Cardiac fibroblast (primary cell): Measurements from ENCODE around the gene SPAG8.

Source experiments
- DNase-seq, 2 donors: peaks; one replicate each; pipeline versions ENCODE4 v3.0.0 to v3.0.0-alpha.2; 2010; ENCODE audit warnings: low read depth in 2 of 2
- H3K4me3 ChIP-seq, 2 donors: replicated peaks in 1 of 2; 1 replicate in 1 of 2; 2 replicates in 1 of 2; pipeline ENCODE4 v1.5.1; 2011; ENCODE audit warnings: low read depth in 2 of 2, low read length in 2 of 2, mild to moderate bottlenecking in 2 of 2, moderate library complexity in 1 of 2
- CTCF ChIP-seq: IDR thresholded peaks from one replicate; pipeline ENCODE4 v1.5.1; 2011; ENCODE audit warnings: low read depth, mild to moderate bottlenecking, low read length, inconsistent platforms

SPAG8 gene

GRCh38 chr9:35767458-35767857, 44.6 kb downstream of the SPAG8 start:
- H3K4me3 ChIP-seq, result no peak overlapping the region
- DNase-seq, result no peak
- no peak for TF ChIP-seq CTCF

- no peak overlapping the region for H3K4me3 ChIP-seq
- no peak for DNase-seq
- no peak for TF ChIP-seq CTCF
Measured at GRCh38 chr9:35766997-35767396, 45.1 kb downstream of the SPAG8 start.

GRCh38 chr9:35763803-35764202, 48.3 kb downstream of the SPAG8 start:
- H3K4me3 ChIP-seq, result no peak overlapping the region
- no peak for TF ChIP-seq CTCF
- no peak for DNase-seq

GRCh38 chr9:35763181-35763580, 48.9 kb downstream of the SPAG8 start:
- no peak for DNase-seq
- no peak for TF ChIP-seq CTCF
- H3K4me3 ChIP-seq, result no peak overlapping the region

- H3K4me3 ChIP-seq, result no peak overlapping the region
- TF ChIP-seq CTCF, result no peak
- DNase-seq, result peak; percentile 83 to 92
Measured at GRCh38 chr9:35760651-35761050, 51.4 kb downstream of the SPAG8 start.

GRCh38 chr9:35759795-35760194, 52.3 kb downstream of the SPAG8 start:
- TF ChIP-seq CTCF, result no peak
- DNase-seq, result no peak
- no peak overlapping the region for H3K4me3 ChIP-seq
